Activated CD8-positive, alpha-beta T cell treated with anti-CD3 and anti-CD28 coated beads for 36 hours (primary cell): Measurements from ENCODE around the gene TCFL5. TPM values are rescaled to one million over a fixed set of nuclear protein-coding genes. Genes with fewer than 3 reads are reported as not detected.

Experiments used
- ATAC-seq: fragments of 200-7000 bp; cut with Tn5 transposase; one replicate; pipeline ENCODE4 v1.10.0; 2021; ENCODE audit warnings: mild to moderate bottlenecking, moderate library complexity
- CTCF ChIA-PET: fragments of 350-600 bp; sonication (Branson Sonifier 250); formaldehyde crosslinking; loops from one replicate; lab custom pipeline; 2021; ENCODE audit warnings: antibody characterized with exemption; lab: Charles Lee
- POLR2A ChIA-PET: fragments of 350-600 bp; sonication (Branson Sonifier 250); formaldehyde crosslinking; loops from one replicate; lab custom pipeline; 2021; ENCODE audit warnings: antibody characterized with exemption; lab: Charles Lee
- DNase-seq: peaks from one replicate; pipeline ENCODE4 v3.0.0-alpha.2; 2020
- H3K27ac Mint-ChIP-seq: one replicate; pipeline ENCODE4 v1.8.0; 2021; ENCODE audit warnings: mild to moderate bottlenecking, mixed read lengths
- H3K27me3 Mint-ChIP-seq: one replicate; pipeline ENCODE4 v1.8.0; 2021; ENCODE audit warnings: mixed read lengths
- H3K36me3 Mint-ChIP-seq: one replicate; pipeline ENCODE4 v1.8.0; 2021; ENCODE audit warnings: low read depth, mixed read lengths
- H3K4me1 Mint-ChIP-seq: one replicate; pipeline ENCODE4 v1.8.0; 2021; ENCODE audit warnings: low read depth, mixed read lengths
- H3K4me3 Mint-ChIP-seq: one replicate; pipeline ENCODE4 v1.8.0; 2021; ENCODE audit warnings: mild to moderate bottlenecking, moderate library complexity, mixed read lengths
- H3K9me3 Mint-ChIP-seq: one replicate; pipeline ENCODE4 v1.8.0; 2021; ENCODE audit warnings: mixed read lengths
- CTCF ChIP-seq: fragments of 200-600 bp; IDR thresholded peaks from one replicate; pipeline ENCODE4 v1.8.0; 2022; ENCODE audit warnings: antibody characterized with exemption, mild to moderate bottlenecking
- intact Hi-C: fragments of 100-400 bp; cut with micrococcal nuclease; formaldehyde crosslinking; loops from one replicate; pipeline ENCODE4 v1.10.0; 2022
- total RNA-seq, 2 experiments: library from RNA; stranded (reverse); gene quantifications; one replicate each; pipeline ENCODE4 v1.2.3, GENCODE V29; 2021

Gene TCFL5
- total RNA-seq, 2 experiments from 2014 or later = 7.5 to 7.6 TPM

- ATAC-seq (no peak), DNase-seq (no peak)
- Mint-ChIP-seq H3K9me3 (no peaks in the 10 kb centered on the region), H3K36me3 (peaks cover 6% of the 10 kb centered on the region), H3K4me1 (peaks cover 1% of the 10 kb centered on the region), H3K27me3 (no peaks in the 10 kb centered on the region), H3K4me3 (no peak overlapping the region), H3K27ac (no peak overlapping the region)
- POLR2A ChIA-PET = no interaction called here
- intact Hi-C loops = no loop called here
- TF ChIP-seq CTCF = no peak
- CTCF ChIA-PET = interaction anchor here (0.7 to 1.2 kb wide), 2 partner anchors 25 to 594 kb away, joined by 3 read pairs; no protein-coding TSS in a partner anchor
These were observed 20.8 kb upstream of the TCFL5 start for GRCh38 chr20:62882426-62882825.

GRCh38 chr20:62881662-62882395 lies 20.2 kb upstream of the TCFL5 start:
- Mint-ChIP-seq H3K4me3 (no peak overlapping the region), H3K27ac (no peak overlapping the region), H3K27me3 (no peaks in the 10 kb centered on the region), H3K9me3 (no peaks in the 10 kb centered on the region), H3K36me3 (peaks cover 3% of the 10 kb centered on the region), H3K4me1 (peaks cover 2% of the 10 kb centered on the region)
- DNase-seq (no peak), ATAC-seq (no peak)
- CTCF ChIA-PET = interaction anchor here (0.7 kb wide), 1 partner anchor 26 kb away, joined by 3 read pairs; no protein-coding TSS in a partner anchor
- intact Hi-C loops = no loop called here
- no peak for TF ChIP-seq CTCF
- POLR2A ChIA-PET = no interaction called here

GRCh38 chr20:62880935-62881661 lies 19.5 kb upstream of the TCFL5 start:
- Mint-ChIP-seq H3K9me3 (no peaks in the 10 kb centered on the region), H3K36me3 (peaks cover 3% of the 10 kb centered on the region), H3K27me3 (no peaks in the 10 kb centered on the region), H3K4me3 (no peak overlapping the region), H3K27ac (no peak overlapping the region), H3K4me1 (peaks cover 2% of the 10 kb centered on the region)
- ChIA-PET CTCF (no interaction called here), POLR2A (no interaction called here)
- no peak for ATAC-seq
- intact Hi-C loops = no loop called here
- no peak for DNase-seq
- no peak for TF ChIP-seq CTCF

GRCh38 chr20:62880147-62880934 lies 18.7 kb upstream of the TCFL5 start:
- H3K4me3 Mint-ChIP-seq = no peak overlapping the region
- CTCF ChIA-PET = no interaction called here
- intact Hi-C loops = no loop called here
- no peak for TF ChIP-seq CTCF
- ATAC-seq (no peak), DNase-seq (no peak)
- H3K36me3 Mint-ChIP-seq = peaks cover 3% of the 10 kb centered on the region
- H3K27me3 Mint-ChIP-seq = no peaks in the 10 kb centered on the region
- peaks cover 5% of the 10 kb centered on the region for H3K4me1 Mint-ChIP-seq
- H3K9me3 Mint-ChIP-seq = no peaks in the 10 kb centered on the region
- H3K27ac Mint-ChIP-seq = no peak overlapping the region
- POLR2A ChIA-PET = no interaction called here
